Peyer's patch (tissue), 4 donors: ENCODE results near the gene ZMAT5.

Experiments
- POLR2A ChIP-seq, 2 donors: fragments of 450-650 bp; IDR thresholded peaks; one replicate each; pipeline ENCODE4 v1.5.1; 2017; ENCODE audit warnings: antibody characterized with exemption in 2 of 2, mild to moderate bottlenecking in 2 of 2, moderate library complexity in 2 of 2
- TF ChIP-seq, protein P1 (sequence below), 6 experiments: fragments of 450-650 bp in 4 of 6; fragments of 200-600 bp in 2 of 6; sonication (generic) in 1 of 6; IDR thresholded peaks; one replicate each; pipeline ENCODE4 v1.5.1; 2017 to 2019; ENCODE audit warnings: antibody characterized with exemption in 6 of 6, mild to moderate bottlenecking in 3 of 6, moderate library complexity in 1 of 6

GRCh38 chr22:29693671-29694070, 73.1 kb downstream of the ZMAT5 start:
- TF ChIP-seq, protein P1, sequence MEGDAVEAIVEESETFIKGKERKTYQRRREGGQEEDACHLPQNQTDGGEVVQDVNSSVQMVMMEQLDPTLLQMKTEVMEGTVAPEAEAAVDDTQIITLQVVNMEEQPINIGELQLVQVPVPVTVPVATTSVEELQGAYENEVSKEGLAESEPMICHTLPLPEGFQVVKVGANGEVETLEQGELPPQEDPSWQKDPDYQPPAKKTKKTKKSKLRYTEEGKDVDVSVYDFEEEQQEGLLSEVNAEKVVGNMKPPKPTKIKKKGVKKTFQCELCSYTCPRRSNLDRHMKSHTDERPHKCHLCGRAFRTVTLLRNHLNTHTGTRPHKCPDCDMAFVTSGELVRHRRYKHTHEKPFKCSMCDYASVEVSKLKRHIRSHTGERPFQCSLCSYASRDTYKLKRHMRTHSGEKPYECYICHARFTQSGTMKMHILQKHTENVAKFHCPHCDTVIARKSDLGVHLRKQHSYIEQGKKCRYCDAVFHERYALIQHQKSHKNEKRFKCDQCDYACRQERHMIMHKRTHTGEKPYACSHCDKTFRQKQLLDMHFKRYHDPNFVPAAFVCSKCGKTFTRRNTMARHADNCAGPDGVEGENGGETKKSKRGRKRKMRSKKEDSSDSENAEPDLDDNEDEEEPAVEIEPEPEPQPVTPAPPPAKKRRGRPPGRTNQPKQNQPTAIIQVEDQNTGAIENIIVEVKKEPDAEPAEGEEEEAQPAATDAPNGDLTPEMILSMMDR (IDR thresholded peaks at IDR 0.05) = no peak
- TF ChIP-seq POLR2A (IDR thresholded peaks at IDR 0.05) = no peak
